ENCODE data around the gene GART.
"Not testable (repeated sequence)": the region's sequence is repeated elsewhere in the genome, so short reads cannot be mapped to it uniquely, and the experiment has no call there.

The GART gene

GRCh38 chr21:33514229-33514628 lies 27.7 kb downstream of the GART start:
- H3K36me3 ChIP-seq (ENCODE audit: insufficient read depth, low read length), result peaks cover 97% of the 10 kb centered on the region
- H3K27ac ChIP-seq, result no peak overlapping the region
- no peak overlapping the region for H3K9ac ChIP-seq (ENCODE audit: insufficient read length)
- H3K9me3 ChIP-seq (ENCODE audit: low read depth, low read length), result no peaks in the 10 kb centered on the region
- DNase-seq (ENCODE audit: low read depth, low spot score), result no peak
- TF ChIP-seq POLR2AphosphoS5 (IDR thresholded peaks at IDR 0.05; ENCODE audit: borderline replicate concordance, low read depth, low read length), result no peak
- H3K4me3 ChIP-seq, result no peak overlapping the region

GRCh38 chr21:33512481-33512880 lies 29.4 kb downstream of the GART start:
- peaks cover 96% of the 10 kb centered on the region for H3K36me3 ChIP-seq (ENCODE audit: insufficient read depth, low read length)
- no peak for TF ChIP-seq EZH2 (IDR thresholded peaks at IDR 0.05)
- no peak for TF ChIP-seq FOXP2 (optimal IDR thresholded peaks at IDR 0.05; ENCODE audit: control extremely low read depth, extremely low read length, insufficient read depth)
- no peaks in the 10 kb centered on the region for H3K9me3 ChIP-seq (ENCODE audit: low read depth, low read length)
- no peak for DNase-seq (ENCODE audit: low read depth, low spot score)
- H3K27ac ChIP-seq, result no peak overlapping the region
- no peak overlapping the region for H3K9ac ChIP-seq (ENCODE audit: insufficient read length)
- H3K4me3 ChIP-seq, result no peak overlapping the region

- no peak for TF ChIP-seq EZH2 (IDR thresholded peaks at IDR 0.05)
- no peak overlapping the region for H3K9ac ChIP-seq (ENCODE audit: insufficient read length)
- no peak overlapping the region for H3K4me3 ChIP-seq
- DNase-seq (ENCODE audit: low read depth, low spot score), result no peak
- peaks cover 96% of the 10 kb centered on the region for H3K36me3 ChIP-seq (ENCODE audit: insufficient read depth, low read length)
- no peaks in the 10 kb centered on the region for H3K9me3 ChIP-seq (ENCODE audit: low read depth, low read length)
- no peak overlapping the region for H3K27ac ChIP-seq
These were observed 30.3 kb downstream of the GART start for GRCh38 chr21:33511639-33512038.

GRCh38 chr21:33510826-33511225 lies 31.1 kb downstream of the GART start:
- Histone ChIP-seq H3K4me3 (no peak overlapping the region), H3K27ac (no peak overlapping the region), H3K9me3 (ENCODE audit: low read depth, low read length) (no peaks in the 10 kb centered on the region), H3K36me3 (ENCODE audit: insufficient read depth, low read length) (peaks cover 96% of the 10 kb centered on the region), H3K9ac (ENCODE audit: insufficient read length) (no peak overlapping the region)
- TF ChIP-seq FOXP2 (optimal IDR thresholded peaks at IDR 0.05; ENCODE audit: control extremely low read depth, extremely low read length, insufficient read depth) (no peak), POLR2AphosphoS5 (IDR thresholded peaks at IDR 0.05; ENCODE audit: borderline replicate concordance, low read depth, low read length) (no peak), EZH2 (IDR thresholded peaks at IDR 0.05) (no peak)
- DNase-seq (ENCODE audit: low read depth, low spot score), result no peak

- H3K9ac ChIP-seq (ENCODE audit: insufficient read length); DNase-seq (ENCODE audit: low read depth, low spot score); H3K4me3 ChIP-seq; H3K27ac ChIP-seq; H3K9me3 ChIP-seq (ENCODE audit: low read depth, low read length): not testable (repeated sequence)
- H3K36me3 ChIP-seq (ENCODE audit: insufficient read depth, low read length), result peaks cover 93% of the 10 kb centered on the region
These were observed 34.9 kb downstream of the GART start for GRCh38 chr21:33507003-33507402.

- peaks cover 82% of the 10 kb centered on the region for H3K36me3 ChIP-seq (ENCODE audit: insufficient read depth, low read length)
- H3K9me3 ChIP-seq (ENCODE audit: low read depth, low read length), result no peaks in the 10 kb centered on the region
- DNase-seq (ENCODE audit: low read depth, low spot score), result no peak
- H3K9ac ChIP-seq (ENCODE audit: insufficient read length), result no peak overlapping the region
- no peak overlapping the region for H3K27ac ChIP-seq
- no peak for TF ChIP-seq POLR2AphosphoS5 (IDR thresholded peaks at IDR 0.05; ENCODE audit: borderline replicate concordance, low read depth, low read length)
- TF ChIP-seq FOXP2 (optimal IDR thresholded peaks at IDR 0.05; ENCODE audit: control extremely low read depth, extremely low read length, insufficient read depth), result no peak
- TF ChIP-seq EZH2 (IDR thresholded peaks at IDR 0.05), result no peak
- no peak overlapping the region for H3K4me3 ChIP-seq
These were observed 36.1 kb downstream of the GART start for GRCh38 chr21:33505833-33506232.

GRCh38 chr21:33496345-33496744 lies 45.6 kb downstream of the GART start:
- no peaks in the 10 kb centered on the region for H3K9me3 ChIP-seq (ENCODE audit: low read depth, low read length)
- H3K36me3 ChIP-seq (ENCODE audit: insufficient read depth, low read length), result no peaks in the 10 kb centered on the region
- TF ChIP-seq POLR2AphosphoS5 (IDR thresholded peaks at IDR 0.05; ENCODE audit: borderline replicate concordance, low read depth, low read length) (no peak), EZH2 (IDR thresholded peaks at IDR 0.05) (no peak), FOXP2 (optimal IDR thresholded peaks at IDR 0.05; ENCODE audit: control extremely low read depth, extremely low read length, insufficient read depth) (no peak)
- DNase-seq (ENCODE audit: low read depth, low spot score), result no peak
- H3K9ac ChIP-seq (ENCODE audit: insufficient read length), result no peak overlapping the region
- H3K4me3 ChIP-seq, result no peak overlapping the region
- no peak overlapping the region for H3K27ac ChIP-seq

GRCh38 chr21:33495743-33496142 lies 46.2 kb downstream of the GART start:
- H3K4me3 ChIP-seq, result no peak overlapping the region
- no peak overlapping the region for H3K9ac ChIP-seq (ENCODE audit: insufficient read length)
- DNase-seq (ENCODE audit: low read depth, low spot score), result no peak
- no peaks in the 10 kb centered on the region for H3K9me3 ChIP-seq (ENCODE audit: low read depth, low read length)
- H3K36me3 ChIP-seq (ENCODE audit: insufficient read depth, low read length), result no peaks in the 10 kb centered on the region
- TF ChIP-seq EZH2 (IDR thresholded peaks at IDR 0.05) (no peak), FOXP2 (optimal IDR thresholded peaks at IDR 0.05; ENCODE audit: control extremely low read depth, extremely low read length, insufficient read depth) (no peak), POLR2AphosphoS5 (IDR thresholded peaks at IDR 0.05; ENCODE audit: borderline replicate concordance, low read depth, low read length) (no peak)
- H3K27ac ChIP-seq, result no peak overlapping the region

GRCh38 chr21:33493756-33494155 lies 48.2 kb downstream of the GART start:
- Histone ChIP-seq H3K9me3 (ENCODE audit: low read depth, low read length) (no peaks in the 10 kb centered on the region), H3K9ac (ENCODE audit: insufficient read length) (no peak overlapping the region), H3K27ac (no peak overlapping the region), H3K36me3 (ENCODE audit: insufficient read depth, low read length) (no peaks in the 10 kb centered on the region), H3K4me3 (no peak overlapping the region)
- TF ChIP-seq EZH2 (IDR thresholded peaks at IDR 0.05), result no peak
- no peak for TF ChIP-seq POLR2AphosphoS5 (IDR thresholded peaks at IDR 0.05; ENCODE audit: borderline replicate concordance, low read depth, low read length)
- no peak for DNase-seq (ENCODE audit: low read depth, low spot score)

- TF ChIP-seq POLR2AphosphoS5 (IDR thresholded peaks at IDR 0.05; ENCODE audit: borderline replicate concordance, low read depth, low read length), result no peak
- TF ChIP-seq FOXP2 (optimal IDR thresholded peaks at IDR 0.05; ENCODE audit: control extremely low read depth, extremely low read length, insufficient read depth), result no peak
- TF ChIP-seq EZH2 (IDR thresholded peaks at IDR 0.05), result no peak
- H3K4me3 ChIP-seq, result no peak overlapping the region
- no peak for DNase-seq (ENCODE audit: low read depth, low spot score)
- no peaks in the 10 kb centered on the region for H3K9me3 ChIP-seq (ENCODE audit: low read depth, low read length)
- no peak overlapping the region for H3K27ac ChIP-seq
- H3K36me3 ChIP-seq (ENCODE audit: insufficient read depth, low read length), result no peaks in the 10 kb centered on the region
- H3K9ac ChIP-seq (ENCODE audit: insufficient read length), result no peak overlapping the region
These were observed 49.3 kb downstream of the GART start for GRCh38 chr21:33492571-33492970.
